ENCODE data around the gene GATAD2B. TPM values are rescaled to one million over a fixed set of nuclear protein-coding genes. Genes with fewer than 3 reads are reported as not detected.
A peak's percentile ranks its signal among the peaks of the same experiment; 100 is the strongest.

The GATAD2B gene
- total and polyA plus RNA-seq, 4 donors, result 6.4 to 67.8 (median 30.0) TPM

- no peaks in the 10 kb centered on the region for H3K4me1 ChIP-seq (ENCODE audit: control insufficient read depth in 1 of 2, insufficient read depth in 2 of 2, low read length in 2 of 2)
- no peak overlapping the region for H3K4me3 ChIP-seq (ENCODE audit: low read length in 2 of 2)
- peak overlapping the region in 1 of 2 donors; percentile 18 for H3K27ac ChIP-seq (ENCODE audit: low read depth in 1 of 2, low read length in 2 of 2)
- ATAC-seq (ENCODE audit: low FRiP score) (no peak), DNase-seq (no peak)
- intact Hi-C loops (cut with DNase I), result no loop called here
- peaks cover 2 to 5% of the 10 kb centered on the region in 2 donors for H3K36me3 ChIP-seq (ENCODE audit: control insufficient read depth in 1 of 2, insufficient read depth in 2 of 2, low read length in 1 of 2)
- no peaks in the 10 kb centered on the region for H3K9me3 ChIP-seq (ENCODE audit: control insufficient read depth, low read length)
- 39 to 43% methylated on average over 3 of the region's 3 CpGs for WGBS, 2 donors
- no peaks in the 10 kb centered on the region for H3K27me3 ChIP-seq (ENCODE audit: control insufficient read depth in 1 of 2, insufficient read depth in 2 of 2, low read length in 1 of 2)
These were observed 119.2 kb downstream of the GATAD2B start for GRCh38 chr1:153803470-153804056.

GRCh38 chr1:153801786-153802697, 120.7 kb downstream of the GATAD2B start:
- no peaks in the 10 kb centered on the region for H3K36me3 ChIP-seq (ENCODE audit: control insufficient read depth in 1 of 2, insufficient read depth in 2 of 2, low read length in 1 of 2)
- ATAC-seq (ENCODE audit: low FRiP score) (no peak), DNase-seq (no peak)
- WGBS, 2 donors, result 84 to 85% methylated on average over 7 of the region's 7 CpGs
- no peak overlapping the region for H3K27ac ChIP-seq (ENCODE audit: low read depth in 1 of 2, low read length in 2 of 2)
- no peaks in the 10 kb centered on the region for H3K4me1 ChIP-seq (ENCODE audit: control insufficient read depth in 1 of 2, insufficient read depth in 2 of 2, low read length in 2 of 2)
- intact Hi-C loops (cut with DNase I), result no loop called here
- no peak overlapping the region for H3K4me3 ChIP-seq (ENCODE audit: low read length in 2 of 2)
- H3K9me3 ChIP-seq (ENCODE audit: control insufficient read depth, low read length), result no peaks in the 10 kb centered on the region
- H3K27me3 ChIP-seq (ENCODE audit: control insufficient read depth in 1 of 2, insufficient read depth in 2 of 2, low read length in 1 of 2), result no peaks in the 10 kb centered on the region

- Histone ChIP-seq H3K36me3 (ENCODE audit: control insufficient read depth in 1 of 2, insufficient read depth in 2 of 2, low read length in 1 of 2) (no peaks in the 10 kb centered on the region), H3K27me3 (ENCODE audit: control insufficient read depth in 1 of 2, insufficient read depth in 2 of 2, low read length in 1 of 2) (no peaks in the 10 kb centered on the region), H3K4me1 (ENCODE audit: control insufficient read depth in 1 of 2, insufficient read depth in 2 of 2, low read length in 2 of 2) (no peaks in the 10 kb centered on the region), H3K9me3 (ENCODE audit: control insufficient read depth, low read length) (no peaks in the 10 kb centered on the region), H3K4me3 (ENCODE audit: low read length in 2 of 2) (no peak overlapping the region), H3K27ac (ENCODE audit: low read depth in 1 of 2, low read length in 2 of 2) (no peak overlapping the region)
- WGBS, 2 donors, result 86% methylated on average over 6 of the region's 6 CpGs
- ATAC-seq (ENCODE audit: low FRiP score) (no peak), DNase-seq (no peak)
- intact Hi-C loops (cut with DNase I), result no loop called here
These were observed 121.6 kb downstream of the GATAD2B start for GRCh38 chr1:153801028-153801625.

GRCh38 chr1:153800516-153800915, 122.3 kb downstream of the GATAD2B start:
- intact Hi-C loops (cut with DNase I), result no loop called here
- ATAC-seq (ENCODE audit: low FRiP score), result no peak
- no peaks in the 10 kb centered on the region for H3K9me3 ChIP-seq (ENCODE audit: control insufficient read depth, low read length)
- no peak overlapping the region for H3K4me3 ChIP-seq (ENCODE audit: low read length in 2 of 2)
- no peaks in the 10 kb centered on the region for H3K4me1 ChIP-seq (ENCODE audit: control insufficient read depth in 1 of 2, insufficient read depth in 2 of 2, low read length in 2 of 2)
- WGBS, 2 donors, result 58 to 61% methylated on average over 7 of the region's 7 CpGs
- no peak for DNase-seq
- H3K27ac ChIP-seq (ENCODE audit: low read depth in 1 of 2, low read length in 2 of 2), result no peak overlapping the region
- no peaks in the 10 kb centered on the region for H3K27me3 ChIP-seq (ENCODE audit: control insufficient read depth in 1 of 2, insufficient read depth in 2 of 2, low read length in 1 of 2)
- H3K36me3 ChIP-seq (ENCODE audit: control insufficient read depth in 1 of 2, insufficient read depth in 2 of 2, low read length in 1 of 2), result no peaks in the 10 kb centered on the region

GRCh38 chr1:153799566-153800465, 123.0 kb downstream of the GATAD2B start:
- Histone ChIP-seq H3K4me3 (ENCODE audit: low read length in 2 of 2) (no peak overlapping the region), H3K36me3 (ENCODE audit: control insufficient read depth in 1 of 2, insufficient read depth in 2 of 2, low read length in 1 of 2) (no peaks in the 10 kb centered on the region), H3K9me3 (ENCODE audit: control insufficient read depth, low read length) (no peaks in the 10 kb centered on the region), H3K4me1 (ENCODE audit: control insufficient read depth in 1 of 2, insufficient read depth in 2 of 2, low read length in 2 of 2) (no peaks in the 10 kb centered on the region), H3K27ac (ENCODE audit: low read depth in 1 of 2, low read length in 2 of 2) (no peak overlapping the region), H3K27me3 (ENCODE audit: control insufficient read depth in 1 of 2, insufficient read depth in 2 of 2, low read length in 1 of 2) (no peaks in the 10 kb centered on the region)
- 86 to 88% methylated on average over 27 of the region's 27 CpGs for WGBS, 2 donors
- intact Hi-C loops (cut with DNase I), result loop anchor here (5.0 to 10.0 kb wide), 4 partner anchors 147 to 1175 kb away; partner anchors contain the start of genes CKS1B (in 1 of the 2), DENND4B (in 1 of the 2), HAX1 (in 1 of the 2) and RAB13 (in 1 of the 2)
- DNase-seq (no peak), ATAC-seq (ENCODE audit: low FRiP score) (no peak)

GRCh38 chr1:153799016-153799415, 123.8 kb downstream of the GATAD2B start:
- DNase-seq (no peak), ATAC-seq (ENCODE audit: low FRiP score) (no peak)
- no peaks in the 10 kb centered on the region for H3K27me3 ChIP-seq (ENCODE audit: control insufficient read depth in 1 of 2, insufficient read depth in 2 of 2, low read length in 1 of 2)
- H3K4me1 ChIP-seq (ENCODE audit: control insufficient read depth in 1 of 2, insufficient read depth in 2 of 2, low read length in 2 of 2), result no peaks in the 10 kb centered on the region
- intact Hi-C loops (cut with DNase I), result loop anchor here (5.0 to 10.0 kb wide), 4 partner anchors 148 to 1176 kb away; partner anchors contain the start of genes CKS1B (in 1 of the 2), DENND4B (in 1 of the 2), HAX1 (in 1 of the 2) and RAB13 (in 1 of the 2)
- WGBS, 2 donors, result 85 to 89% methylated on average over 4 of the region's 4 CpGs
- H3K4me3 ChIP-seq (ENCODE audit: low read length in 2 of 2), result no peak overlapping the region
- H3K27ac ChIP-seq (ENCODE audit: low read depth in 1 of 2, low read length in 2 of 2), result no peak overlapping the region
- H3K9me3 ChIP-seq (ENCODE audit: control insufficient read depth, low read length), result no peaks in the 10 kb centered on the region
- H3K36me3 ChIP-seq (ENCODE audit: control insufficient read depth in 1 of 2, insufficient read depth in 2 of 2, low read length in 1 of 2), result no peaks in the 10 kb centered on the region

- Histone ChIP-seq H3K27ac (ENCODE audit: low read depth in 1 of 2, low read length in 2 of 2) (no peak overlapping the region), H3K36me3 (ENCODE audit: control insufficient read depth in 1 of 2, insufficient read depth in 2 of 2, low read length in 1 of 2) (no peaks in the 10 kb centered on the region), H3K4me1 (ENCODE audit: control insufficient read depth in 1 of 2, insufficient read depth in 2 of 2, low read length in 2 of 2) (no peaks in the 10 kb centered on the region), H3K27me3 (ENCODE audit: control insufficient read depth in 1 of 2, insufficient read depth in 2 of 2, low read length in 1 of 2) (no peaks in the 10 kb centered on the region), H3K4me3 (ENCODE audit: low read length in 2 of 2) (no peak overlapping the region), H3K9me3 (ENCODE audit: control insufficient read depth, low read length) (no peaks in the 10 kb centered on the region)
- DNase-seq, result no peak
- ATAC-seq (ENCODE audit: low FRiP score), result no peak
- intact Hi-C loops (cut with DNase I), result loop anchor here (5.0 to 10.0 kb wide), 4 partner anchors 149 to 1176 kb away; partner anchors contain the start of genes CKS1B (in 1 of the 2), DENND4B (in 1 of the 2), HAX1 (in 1 of the 2) and RAB13 (in 1 of the 2)
- 42 to 46% methylated on average over 3 of the region's 3 CpGs for WGBS, 2 donors
These were observed 124.3 kb downstream of the GATAD2B start for GRCh38 chr1:153798468-153798780.

All from aorta (tissue), 5 donors.